GM21737 (cell line): ENCODE results near the gene PLPPR1.

Experiments used
- ATAC-seq: cut with Tn5 transposase; IDR thresholded peaks from one replicate; pipeline ENCODE4 v1.9.1; 2021; ENCODE audit warnings: mild to moderate bottlenecking, moderate library complexity; ENCODE audit not compliant: unreplicated experiment

The PLPPR1 gene

DNA sequence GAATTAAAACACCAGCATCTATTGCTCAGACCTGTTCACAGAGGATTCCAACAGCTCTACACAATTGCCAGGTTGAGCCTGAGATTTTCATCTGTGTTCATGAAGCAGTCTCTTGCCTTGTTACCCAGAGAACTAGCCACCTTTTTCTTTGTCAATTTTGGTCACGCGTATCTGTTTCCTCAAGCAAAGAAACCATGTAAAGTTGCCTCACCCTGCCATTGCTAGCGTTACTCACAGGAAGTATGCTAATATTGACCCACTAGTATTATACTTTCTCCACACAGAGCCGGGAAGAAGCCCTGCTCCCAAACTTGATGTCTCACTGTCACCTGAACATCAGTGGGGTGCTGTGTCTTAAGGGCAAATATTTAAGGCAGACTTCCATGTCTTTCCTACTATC lies 168.5 kb downstream of the PLPPR1 start:
- no peak for ATAC-seq

DNA sequence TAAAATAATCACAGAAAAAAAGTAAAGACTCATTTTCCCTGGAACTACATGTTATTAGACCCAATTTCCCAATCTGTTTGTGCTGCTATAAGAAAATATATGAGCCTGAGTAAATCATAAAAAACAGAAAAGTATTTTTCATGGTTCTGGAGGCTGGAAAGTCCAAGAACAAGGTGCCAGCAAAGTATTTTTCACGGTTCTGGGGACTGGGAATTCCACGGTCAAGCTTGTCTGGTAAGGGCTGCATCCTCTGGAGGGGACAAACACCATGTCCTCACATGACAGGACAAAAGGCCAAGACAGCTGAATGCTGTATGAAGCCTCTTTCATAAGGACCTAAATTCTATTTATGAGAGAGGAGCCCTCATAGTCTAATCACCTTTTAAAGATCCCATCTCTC lies 172.3 kb downstream of the PLPPR1 start:
- ATAC-seq = no peak

DNA sequence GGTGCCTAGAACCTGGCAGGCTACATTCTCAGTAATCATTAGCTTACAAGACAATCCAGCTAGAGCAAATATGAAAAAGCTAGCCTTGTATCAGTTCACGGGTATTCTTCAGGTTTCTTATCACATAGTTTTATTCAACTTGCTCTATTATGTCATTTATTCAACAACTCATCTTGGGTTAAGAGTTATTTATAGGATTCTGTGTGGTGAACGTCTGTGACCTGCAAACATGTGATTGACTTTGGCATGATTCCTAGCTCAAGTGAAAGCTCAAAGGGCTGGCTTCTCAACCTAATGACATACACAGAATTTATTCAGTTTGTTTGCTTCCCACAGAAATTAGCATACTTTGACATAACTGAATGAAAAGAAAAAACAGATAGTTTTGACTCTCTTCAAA lies 173.1 kb downstream of the PLPPR1 start:
- ATAC-seq = no peak

DNA sequence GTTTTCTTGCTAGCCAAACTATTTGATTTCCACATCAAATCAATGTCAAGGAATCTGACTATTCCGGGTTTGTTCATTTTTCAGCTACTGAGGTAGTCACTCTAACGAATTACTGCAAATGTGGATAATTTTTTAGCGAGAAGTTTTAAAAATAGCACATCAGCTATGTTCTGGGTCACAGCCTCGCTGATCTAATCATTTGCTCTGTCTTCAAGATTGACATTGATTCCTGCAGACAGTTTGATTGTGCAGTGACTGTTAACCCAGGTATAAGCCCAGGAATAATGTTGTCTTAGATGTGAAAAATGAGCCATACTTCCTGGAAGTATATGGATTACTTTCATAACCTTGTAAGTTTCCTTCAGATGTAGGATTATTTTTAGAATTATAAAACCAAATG lies 181.1 kb downstream of the PLPPR1 start:
- ATAC-seq = no peak

DNA sequence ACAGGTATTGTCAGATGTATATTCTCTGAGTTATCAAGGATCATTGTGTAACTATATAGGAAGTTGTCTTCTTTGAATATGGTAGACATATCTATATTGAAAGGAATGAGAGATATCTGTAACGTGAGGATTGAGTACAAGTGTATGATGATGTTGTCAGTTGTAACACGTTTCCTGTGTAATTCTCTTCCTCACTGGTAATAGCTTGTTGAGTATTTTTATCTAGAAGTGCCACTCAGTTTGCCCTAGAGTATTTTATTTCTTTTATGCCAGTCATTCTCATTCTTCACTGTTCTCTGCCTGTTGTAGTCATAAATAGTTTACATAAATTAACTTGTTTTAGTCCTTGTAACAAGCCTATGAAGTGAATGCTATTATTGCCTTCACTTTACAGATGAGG lies 184.1 kb downstream of the PLPPR1 start:
- ATAC-seq = no peak

DNA sequence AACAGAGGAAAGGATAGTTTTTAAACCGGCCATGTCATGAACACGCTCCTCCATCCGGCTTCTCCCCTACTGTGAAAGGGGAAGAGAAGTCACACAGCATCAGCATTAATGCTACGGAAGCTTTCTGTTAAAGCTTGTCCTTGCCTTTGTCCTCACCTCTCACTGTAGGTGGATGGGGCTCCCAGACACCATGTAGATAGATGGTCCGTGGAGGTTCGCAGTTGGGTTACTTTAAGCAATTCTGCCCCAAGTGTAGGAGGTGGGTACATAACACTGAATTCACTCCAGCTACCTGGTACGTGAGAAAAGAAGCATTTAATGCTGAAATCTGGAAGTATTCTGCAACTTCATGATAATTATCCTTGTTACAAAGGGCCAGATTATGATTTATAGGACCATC lies 190.5 kb downstream of the PLPPR1 start:
- no peak for ATAC-seq

DNA sequence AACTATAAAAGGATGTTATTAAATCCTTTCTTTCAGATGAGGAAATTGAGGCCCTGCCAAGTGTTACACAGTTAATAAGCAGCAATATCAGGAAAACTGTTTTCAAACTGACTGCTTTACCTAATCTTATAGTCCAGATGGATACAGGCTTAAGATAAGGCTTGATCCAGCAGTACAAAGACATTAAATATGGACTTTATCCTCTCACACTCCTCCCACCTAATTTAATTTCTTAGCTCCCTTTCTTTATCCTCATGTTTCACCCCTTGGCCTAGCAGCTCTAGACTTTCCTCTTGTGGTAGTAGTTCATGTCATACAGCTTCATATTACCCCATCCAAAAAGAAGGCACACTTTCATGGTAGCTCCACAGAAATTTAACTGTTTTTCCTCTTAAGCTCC lies 191.8 kb downstream of the PLPPR1 start:
- no peak for ATAC-seq

DNA sequence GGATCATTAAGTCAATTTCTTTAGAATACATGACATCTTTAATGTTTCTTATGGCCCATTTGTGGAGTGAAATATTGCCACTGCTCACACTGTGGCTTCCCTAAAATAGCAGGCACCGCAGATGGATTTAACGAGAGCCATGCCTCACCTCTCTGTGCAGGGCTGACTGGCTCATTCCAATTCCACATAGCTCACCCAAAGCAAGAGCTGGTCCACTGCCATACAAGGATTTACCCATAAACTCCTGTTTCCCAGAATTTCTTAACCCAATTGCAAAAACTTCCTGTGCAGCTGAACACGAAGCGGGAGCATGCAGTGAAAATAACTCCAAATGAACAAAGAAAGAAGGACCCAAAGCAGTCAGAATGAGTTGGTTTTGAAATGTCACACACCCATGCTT lies 196.7 kb downstream of the PLPPR1 start:
- ATAC-seq = no peak

DNA sequence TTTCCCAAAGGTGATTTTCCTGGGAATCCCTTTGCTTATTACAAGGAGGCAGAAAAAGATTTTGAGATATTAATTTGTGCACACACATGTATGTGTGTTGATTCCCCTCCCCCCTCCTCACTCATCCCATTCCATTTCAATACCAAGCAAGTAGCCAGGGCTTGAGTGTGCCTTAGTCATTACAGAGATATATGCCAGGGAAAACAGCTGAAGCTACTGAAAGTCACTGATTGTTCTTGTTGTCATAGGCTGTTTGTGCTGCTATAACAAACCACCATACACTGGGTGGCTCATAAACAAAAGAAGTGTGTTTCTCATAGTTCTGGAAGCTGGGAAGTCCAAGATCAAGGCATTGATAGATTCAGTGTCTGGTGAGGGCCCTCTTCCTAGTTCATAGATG lies 197.6 kb downstream of the PLPPR1 start:
- ATAC-seq = no peak

DNA sequence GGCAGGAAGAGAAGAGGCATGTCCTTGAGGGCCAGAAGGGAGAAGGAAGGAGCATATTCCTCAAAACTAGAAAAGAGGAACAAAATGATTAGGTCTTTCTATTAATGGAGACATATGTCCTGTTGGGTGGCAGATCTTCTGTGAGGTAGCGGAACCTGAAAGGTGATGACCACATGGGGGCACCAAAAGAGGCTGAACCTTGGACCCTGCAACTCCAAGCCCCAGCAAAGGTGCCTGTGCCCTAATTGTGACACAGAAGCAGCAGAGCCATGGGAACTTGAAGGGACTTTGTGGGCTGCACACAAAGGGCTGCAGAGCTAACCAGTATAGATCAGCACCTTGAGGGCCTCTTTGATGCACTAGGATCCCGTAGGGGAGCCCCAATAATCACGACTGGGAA lies 198.3 kb downstream of the PLPPR1 start:
- no peak for ATAC-seq

DNA sequence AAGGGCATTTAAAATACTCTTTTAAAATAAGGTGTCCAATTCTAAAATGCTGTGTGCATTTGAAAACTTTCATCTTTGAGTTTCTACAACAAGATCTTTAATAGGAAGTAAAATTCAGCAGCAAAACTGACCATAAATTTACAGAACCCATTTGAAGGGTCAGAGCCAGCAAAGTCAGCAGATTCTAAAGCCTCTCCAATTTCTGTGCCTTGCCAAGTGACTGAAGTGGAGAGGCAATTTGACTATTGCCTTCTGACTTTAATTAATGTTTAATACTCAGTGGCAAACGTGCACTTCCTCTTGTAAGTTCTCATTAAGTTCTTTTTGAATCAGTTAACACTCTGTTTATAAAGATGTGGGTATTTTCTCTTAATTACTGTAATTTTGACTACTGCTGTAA lies 201.1 kb downstream of the PLPPR1 start:
- ATAC-seq = no peak

DNA sequence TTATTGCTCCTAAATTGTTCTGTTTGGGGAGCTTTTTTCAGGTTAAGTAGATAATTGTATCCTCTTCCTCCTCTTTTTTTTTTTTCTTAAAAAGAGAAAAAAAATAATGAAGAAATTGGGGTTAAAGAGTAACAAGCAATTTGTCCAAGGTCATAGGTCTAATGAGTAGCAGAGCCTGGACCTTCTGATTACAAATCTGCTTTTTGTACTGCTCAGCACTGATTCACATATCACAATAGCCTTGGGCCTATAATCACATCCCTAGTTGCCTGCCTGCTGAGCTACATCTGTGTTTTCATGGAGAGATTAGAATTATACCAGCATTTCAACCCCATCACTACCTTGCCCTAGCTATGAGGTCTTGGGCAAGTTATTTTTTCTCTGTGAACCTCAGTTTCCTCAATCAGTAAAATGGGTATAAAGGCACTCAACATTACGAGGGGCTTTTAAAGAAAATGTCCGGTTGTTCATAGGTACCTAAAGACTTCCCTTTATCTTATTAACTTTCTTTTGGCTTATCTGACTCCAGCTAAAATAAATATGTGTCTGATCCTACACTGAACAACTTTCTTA lies 204.0 kb downstream of the PLPPR1 start:
- no peak for ATAC-seq

DNA sequence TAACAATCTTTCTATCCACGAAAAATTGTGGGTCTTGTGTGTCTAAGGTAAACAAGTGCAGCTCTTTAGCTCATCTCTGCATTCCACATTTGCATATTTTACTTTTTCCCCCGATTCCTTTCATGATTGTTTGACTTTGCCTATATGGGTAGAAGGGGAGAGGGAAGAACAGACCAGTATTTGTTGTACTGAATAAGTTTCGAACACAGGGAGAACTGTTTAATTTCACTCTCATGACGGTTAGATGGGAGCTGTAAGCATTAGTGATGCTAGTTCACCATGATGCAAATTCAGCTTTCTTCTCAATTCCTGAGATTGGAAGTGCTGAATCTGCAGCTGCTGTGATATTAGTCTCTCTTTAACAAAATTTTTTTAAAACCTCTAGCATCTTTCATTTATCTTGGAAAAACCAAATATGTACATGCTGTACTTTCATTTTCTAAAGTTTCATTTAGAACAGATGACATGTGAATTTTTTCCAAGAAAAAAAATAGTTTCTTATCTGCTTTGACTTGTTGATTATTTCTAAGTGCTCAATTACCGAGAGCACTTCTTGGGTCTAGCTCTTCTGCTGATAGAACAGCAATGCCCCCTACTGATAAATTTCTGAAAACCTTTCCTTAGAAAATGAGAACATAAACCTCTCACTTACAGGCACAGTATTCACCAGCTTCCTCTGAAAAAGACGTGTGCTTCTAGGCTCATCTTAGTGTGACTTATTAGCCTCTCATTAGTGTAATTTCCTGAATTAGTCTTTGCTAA lies 206.8 kb downstream of the PLPPR1 start:
- no peak for ATAC-seq

DNA sequence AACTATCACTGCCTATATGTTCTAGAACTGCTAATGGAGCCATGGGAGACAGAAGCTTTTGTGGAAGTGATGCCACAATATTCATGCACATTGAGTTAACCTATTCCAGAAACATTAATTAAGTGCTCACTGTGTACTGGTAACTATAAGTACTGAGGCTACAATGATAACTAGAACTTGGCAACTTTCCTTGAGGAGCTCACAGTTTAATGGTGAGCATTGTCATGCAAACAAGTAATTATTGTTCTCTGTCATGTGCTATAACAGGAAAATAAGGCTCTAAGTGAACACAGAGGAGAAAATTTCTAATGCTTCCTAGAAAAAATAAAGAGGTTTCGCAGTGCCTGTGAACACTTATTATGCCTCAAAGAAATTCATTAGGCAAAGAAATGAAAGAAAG lies 214.1 kb downstream of the PLPPR1 start:
- ATAC-seq = no peak

DNA sequence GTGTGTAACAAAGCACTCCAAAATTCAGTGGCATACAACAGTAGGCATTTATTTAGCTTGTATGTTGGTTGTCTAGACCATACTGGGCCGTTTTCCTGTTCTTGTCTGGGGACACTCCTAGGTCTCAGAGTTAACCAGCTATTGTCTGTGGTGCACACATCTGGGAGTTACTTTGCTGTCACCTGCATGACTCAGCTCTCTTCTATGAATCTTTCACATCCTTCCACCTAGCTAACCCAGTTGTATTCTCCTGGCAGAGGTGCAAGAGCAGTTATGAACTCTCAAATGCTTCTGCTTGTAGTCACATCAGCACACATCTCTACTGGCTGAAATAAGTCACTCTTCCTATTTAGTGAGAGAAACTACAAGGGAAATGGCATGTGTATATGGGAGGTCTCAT lies 218.2 kb downstream of the PLPPR1 start:
- ATAC-seq = no peak

DNA sequence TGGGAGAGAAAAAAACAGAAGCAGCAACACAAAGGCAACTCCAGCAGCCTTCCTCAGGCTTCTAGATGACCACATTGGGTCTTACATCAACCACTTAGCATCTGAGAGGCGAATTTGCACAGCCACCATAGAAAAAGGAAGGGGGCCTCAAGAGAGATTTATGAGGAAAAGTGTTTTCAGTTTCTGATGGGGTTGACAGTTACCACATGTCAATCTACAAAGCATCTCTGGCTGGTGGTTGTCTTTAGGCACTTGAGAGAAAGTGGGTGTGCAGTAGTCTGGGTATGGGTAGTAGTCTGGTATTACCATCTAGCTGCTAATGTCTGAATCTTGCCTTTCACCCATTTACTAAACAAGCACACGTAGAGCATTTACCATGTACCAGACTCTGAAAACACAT lies 218.8 kb downstream of the PLPPR1 start:
- no peak for ATAC-seq

DNA sequence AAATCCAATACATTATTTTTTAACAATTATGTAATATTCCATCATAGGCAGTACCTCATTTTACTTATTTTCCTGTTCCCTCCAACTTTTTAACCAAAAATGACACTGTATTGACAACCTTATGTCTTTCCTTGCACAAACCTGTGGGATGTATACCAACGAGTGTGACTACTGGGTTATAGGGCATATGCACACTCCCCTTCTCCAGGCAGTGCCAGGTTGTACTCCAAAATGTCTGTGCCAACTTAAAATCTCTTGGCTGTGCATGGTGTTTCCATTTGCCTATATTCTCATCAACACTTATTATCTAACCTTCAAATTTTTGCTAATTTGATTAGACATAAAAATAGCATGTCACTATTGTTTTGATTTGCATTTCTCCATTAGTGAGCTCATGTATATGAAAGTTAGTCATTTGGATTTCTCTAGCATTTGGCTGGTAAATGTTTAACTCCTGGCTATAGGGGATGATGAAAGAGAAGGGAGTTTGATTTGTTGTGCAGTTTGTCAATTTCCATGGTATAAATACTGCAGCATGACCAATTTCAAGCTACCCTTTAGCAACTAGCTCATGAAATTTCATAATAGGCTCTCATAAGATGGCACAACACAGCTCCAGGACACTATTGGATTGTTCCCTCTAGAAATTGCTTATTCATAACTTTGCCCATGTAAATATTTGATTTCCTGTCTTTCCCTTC lies 226.4 kb downstream of the PLPPR1 start:
- no peak for ATAC-seq

DNA sequence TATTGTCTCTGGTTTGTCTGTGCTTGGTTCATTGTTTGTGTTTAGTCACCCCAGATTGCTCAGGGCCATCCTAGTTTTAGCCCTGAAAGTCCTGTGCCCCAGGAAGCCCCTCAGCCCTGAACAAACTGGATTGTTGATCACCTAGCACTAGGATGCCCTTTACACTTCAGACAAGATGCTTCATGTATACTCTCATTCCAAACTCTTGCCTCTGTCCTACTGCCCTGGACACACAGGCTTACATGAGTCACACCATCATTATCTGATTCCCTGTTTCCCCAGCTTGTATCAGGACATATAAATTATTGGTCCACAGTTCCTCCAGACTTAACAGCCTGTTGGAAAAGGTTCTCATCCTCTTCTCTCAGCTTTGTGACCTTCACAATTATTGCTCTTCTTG lies 236.2 kb downstream of the PLPPR1 start:
- ATAC-seq = no peak

DNA sequence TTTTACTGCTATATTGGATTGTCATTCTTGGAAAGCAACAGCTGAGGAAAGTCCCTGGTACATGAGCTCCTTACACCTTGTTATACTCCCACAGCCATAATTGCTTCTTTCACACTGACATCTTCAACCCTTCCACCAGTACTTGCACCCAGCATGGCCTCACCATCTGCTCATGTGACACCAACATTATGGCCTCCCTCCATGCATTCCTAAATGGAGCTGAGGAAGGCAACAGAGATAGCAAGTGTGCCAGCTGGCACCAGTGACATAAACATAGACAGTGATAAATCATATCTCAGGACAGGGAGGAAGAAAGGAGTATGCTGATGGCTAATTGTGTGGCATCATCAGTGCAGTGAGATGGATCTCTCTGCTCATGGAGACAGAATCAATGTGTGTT lies 236.7 kb downstream of the PLPPR1 start:
- no peak for ATAC-seq

DNA sequence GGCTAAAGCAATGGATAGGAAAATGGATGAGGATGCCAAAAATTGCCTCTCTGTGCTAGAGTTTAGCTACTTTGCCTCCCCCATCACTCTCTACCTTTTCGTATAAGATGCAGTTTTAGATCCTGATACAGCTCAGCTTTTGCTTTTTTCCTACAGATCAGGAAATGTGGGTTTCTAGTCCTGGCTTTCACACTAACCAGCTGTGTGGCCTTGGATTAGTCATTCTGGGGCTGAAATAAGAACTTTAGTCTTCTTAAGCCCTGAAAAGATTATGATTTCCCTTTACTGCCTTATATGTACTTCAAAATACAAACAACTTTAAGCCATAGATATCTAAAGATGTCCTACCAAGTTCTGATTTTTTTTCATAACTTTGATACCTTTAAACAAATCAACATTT lies 239.9 kb downstream of the PLPPR1 start:
- no peak for ATAC-seq

DNA sequence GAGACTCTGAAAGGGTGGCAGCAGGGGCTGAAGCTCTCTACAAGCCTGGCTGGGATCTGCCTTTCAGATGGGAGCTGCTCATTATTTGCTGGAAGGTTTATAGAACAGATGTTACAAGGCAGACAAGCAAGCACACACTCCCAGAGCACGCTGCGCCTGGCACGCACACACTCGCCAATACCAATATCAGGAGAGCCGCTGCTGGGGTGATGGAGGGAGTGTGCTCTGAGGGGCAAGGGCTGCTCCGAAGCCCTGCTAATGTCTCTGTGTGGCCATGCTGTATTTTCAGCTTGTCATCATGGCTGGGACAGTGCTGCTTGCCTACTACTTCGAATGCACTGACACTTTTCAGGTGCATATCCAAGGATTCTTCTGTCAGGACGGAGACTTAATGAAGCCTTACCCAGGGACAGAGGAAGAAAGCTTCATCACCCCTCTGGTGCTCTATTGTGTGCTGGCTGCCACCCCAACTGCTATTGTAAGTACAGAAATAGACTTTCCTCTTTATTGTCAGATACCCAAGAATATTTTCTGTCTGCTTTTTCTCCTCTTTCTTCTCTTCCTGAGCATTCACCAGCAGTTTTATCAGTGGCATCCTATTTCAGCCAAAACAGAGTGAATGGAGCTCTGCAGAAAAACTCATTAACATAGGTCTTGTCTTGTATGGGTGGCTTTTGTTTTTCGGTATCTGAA lies 241.2 kb downstream of the PLPPR1 start:
- no peak for ATAC-seq

DNA sequence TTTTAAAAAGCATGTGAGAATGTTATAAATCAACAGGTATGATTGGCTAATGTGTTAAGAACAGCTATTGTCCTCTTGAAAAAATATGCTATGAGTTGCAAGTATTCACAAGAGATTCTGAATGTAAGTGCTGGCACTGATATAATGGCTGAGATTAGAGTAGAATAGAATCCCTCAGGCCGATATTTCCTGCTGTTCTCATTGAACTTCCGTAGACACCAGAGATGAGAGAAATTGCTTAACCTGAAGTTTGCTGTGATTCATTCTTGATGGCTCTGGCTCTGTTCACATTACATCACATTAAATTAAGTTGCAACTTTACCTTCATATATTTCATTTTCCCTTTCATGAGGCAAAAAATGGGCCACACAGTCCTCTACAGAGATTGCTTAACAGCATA lies 241.8 kb downstream of the PLPPR1 start:
- no peak for ATAC-seq
